Left renal pelvis (tissue), 4 donors: ENCODE data around the gene SKI. TPM values are rescaled to one million over a fixed set of nuclear protein-coding genes. Genes with fewer than 3 reads are reported as not detected.
"Not testable (repeated sequence)": the region's sequence is repeated elsewhere in the genome, so short reads cannot be mapped to it uniquely, and the experiment has no call there.

Source experiments
- DNase-seq, 4 donors: peaks; one replicate each; pipeline ENCODE4 v3.0.0-alpha.2; 2013; ENCODE audit warnings: low read depth in 4 of 4, low spot score in 3 of 4
- polyA plus RNA-seq, 4 donors: library from polyadenylated mRNA; unstranded; fragments of 120-200 nt; gene quantifications; one replicate each; pipeline ENCODE4 v1.2.1, GENCODE V29; 2013; ENCODE audit not compliant: insufficient read length in 4 of 4

The SKI gene
- polyA plus RNA-seq, 4 donors, result 51.6 to 83.7 (median 57.2) TPM

- DNase-seq, result no peak
These were observed 87.7 kb downstream of the SKI start for GRCh38 chr1:2315674-2316450.

GRCh38 chr1:2316451-2316961, 88.4 kb downstream of the SKI start:
- no peak for DNase-seq

- DNase-seq, result no peak
These were observed 89.3 kb downstream of the SKI start for GRCh38 chr1:2317230-2318065.

- no peak for DNase-seq
These were observed 90.5 kb downstream of the SKI start for GRCh38 chr1:2318314-2319278.

GRCh38 chr1:2319291-2319690, 91.2 kb downstream of the SKI start:
- DNase-seq, result no peak

GRCh38 chr1:2320006-2320405, 91.9 kb downstream of the SKI start:
- DNase-seq, result no peak

GRCh38 chr1:2320760-2321667, 92.9 kb downstream of the SKI start:
- no peak for DNase-seq

- peak; percentile 66 to 84 (median 75) for DNase-seq
These were observed 94.0 kb downstream of the SKI start for GRCh38 chr1:2322065-2322571.

- DNase-seq, result no peak
These were observed 94.6 kb downstream of the SKI start for GRCh38 chr1:2322581-2323211.

- DNase-seq, result no peak
These were observed 95.4 kb downstream of the SKI start for GRCh38 chr1:2323451-2323974.

- no peak for DNase-seq
These were observed 96.6 kb downstream of the SKI start for GRCh38 chr1:2324553-2325366.

- no peak for DNase-seq
These were observed 98.4 kb downstream of the SKI start for GRCh38 chr1:2326524-2326923.

- not testable (repeated sequence) for DNase-seq
These were observed 99.0 kb downstream of the SKI start for GRCh38 chr1:2327162-2327561.

- DNase-seq, result no peak
These were observed 99.7 kb downstream of the SKI start for GRCh38 chr1:2327841-2328240.

- no peak for DNase-seq
These were observed 100.7 kb downstream of the SKI start for GRCh38 chr1:2328676-2329455.

GRCh38 chr1:2330035-2330434, 101.9 kb downstream of the SKI start:
- DNase-seq, result no peak
